Measurements from ENCODE around the gene TTC22.

DNA sequence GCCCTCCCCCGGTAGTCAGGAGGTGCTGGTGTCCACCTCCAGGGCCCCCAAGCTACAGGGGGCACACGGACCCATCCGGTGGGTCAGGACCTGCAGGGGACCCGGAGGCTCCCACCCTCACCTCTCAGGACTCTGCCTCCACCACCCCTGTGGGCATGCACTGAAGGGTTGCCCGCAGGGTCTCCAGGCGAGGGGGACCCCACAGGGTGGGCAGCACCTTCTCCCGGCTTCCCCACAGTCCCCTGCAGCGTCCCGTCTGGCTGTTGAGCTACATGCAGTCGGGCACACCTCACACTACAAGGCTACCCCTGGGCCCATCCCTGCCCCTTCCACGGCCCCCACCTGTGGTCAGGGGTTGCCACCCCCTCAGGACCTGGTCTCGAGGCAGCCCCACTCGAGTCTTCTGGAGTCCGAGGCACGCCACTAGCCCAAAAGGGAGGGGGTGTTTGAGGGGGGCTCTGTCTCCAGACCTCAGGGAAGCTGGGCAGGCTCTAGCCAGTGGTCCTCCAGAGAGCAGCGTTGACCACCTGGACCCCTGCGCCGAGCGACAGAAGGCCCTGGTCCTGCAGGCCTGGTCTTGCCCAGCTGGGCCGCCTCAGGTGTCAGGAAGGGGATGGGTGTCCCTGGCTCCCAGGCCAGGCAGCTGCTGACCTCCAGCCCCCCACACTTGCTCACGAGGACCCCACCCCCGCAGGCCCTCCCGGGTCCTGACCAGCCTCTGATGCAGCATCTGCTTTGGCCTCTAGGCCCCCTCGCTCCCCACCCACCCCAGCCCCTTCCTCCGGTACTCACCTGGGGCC lies 46.4 kb downstream of the TTC22 start:
- no peak for TF ChIP-seq POLR2A (IDR thresholded peaks at IDR 0.05; ENCODE audit: low read depth, low read length)
- no peak for TF ChIP-seq BHLHE40 (IDR thresholded peaks at IDR 0.05; ENCODE audit: low read depth, low read length)
- TF ChIP-seq, protein P1, sequence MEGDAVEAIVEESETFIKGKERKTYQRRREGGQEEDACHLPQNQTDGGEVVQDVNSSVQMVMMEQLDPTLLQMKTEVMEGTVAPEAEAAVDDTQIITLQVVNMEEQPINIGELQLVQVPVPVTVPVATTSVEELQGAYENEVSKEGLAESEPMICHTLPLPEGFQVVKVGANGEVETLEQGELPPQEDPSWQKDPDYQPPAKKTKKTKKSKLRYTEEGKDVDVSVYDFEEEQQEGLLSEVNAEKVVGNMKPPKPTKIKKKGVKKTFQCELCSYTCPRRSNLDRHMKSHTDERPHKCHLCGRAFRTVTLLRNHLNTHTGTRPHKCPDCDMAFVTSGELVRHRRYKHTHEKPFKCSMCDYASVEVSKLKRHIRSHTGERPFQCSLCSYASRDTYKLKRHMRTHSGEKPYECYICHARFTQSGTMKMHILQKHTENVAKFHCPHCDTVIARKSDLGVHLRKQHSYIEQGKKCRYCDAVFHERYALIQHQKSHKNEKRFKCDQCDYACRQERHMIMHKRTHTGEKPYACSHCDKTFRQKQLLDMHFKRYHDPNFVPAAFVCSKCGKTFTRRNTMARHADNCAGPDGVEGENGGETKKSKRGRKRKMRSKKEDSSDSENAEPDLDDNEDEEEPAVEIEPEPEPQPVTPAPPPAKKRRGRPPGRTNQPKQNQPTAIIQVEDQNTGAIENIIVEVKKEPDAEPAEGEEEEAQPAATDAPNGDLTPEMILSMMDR (conservative IDR thresholded peaks at IDR 0.05; ENCODE audit: low read depth, low read length) = no peak
- TF ChIP-seq RAD21 (IDR thresholded peaks at IDR 0.05; ENCODE audit: low read length) = no peak
- TF ChIP-seq SMC3 (IDR thresholded peaks at IDR 0.05; ENCODE audit: low read depth, low read length) = no peak
- TF ChIP-seq RFX5 (IDR thresholded peaks at IDR 0.05; ENCODE audit: low read depth, low read length) = no peak
- TF ChIP-seq ELK1 (IDR thresholded peaks at IDR 0.05; ENCODE audit: borderline replicate concordance, low read depth, low read length) = no peak
- TF ChIP-seq CEBPB (IDR thresholded peaks at IDR 0.05; ENCODE audit: low read depth, low read length) = no peak
- TF ChIP-seq, protein P2, sequence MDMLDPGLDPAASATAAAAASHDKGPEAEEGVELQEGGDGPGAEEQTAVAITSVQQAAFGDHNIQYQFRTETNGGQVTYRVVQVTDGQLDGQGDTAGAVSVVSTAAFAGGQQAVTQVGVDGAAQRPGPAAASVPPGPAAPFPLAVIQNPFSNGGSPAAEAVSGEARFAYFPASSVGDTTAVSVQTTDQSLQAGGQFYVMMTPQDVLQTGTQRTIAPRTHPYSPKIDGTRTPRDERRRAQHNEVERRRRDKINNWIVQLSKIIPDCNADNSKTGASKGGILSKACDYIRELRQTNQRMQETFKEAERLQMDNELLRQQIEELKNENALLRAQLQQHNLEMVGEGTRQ (IDR thresholded peaks at IDR 0.05; ENCODE audit: low read depth, low read length) = no peak
- TF ChIP-seq FOS (IDR thresholded peaks at IDR 0.05; ENCODE audit: low read depth, low read length) = no peak
- no peak for TF ChIP-seq MAFK (IDR thresholded peaks at IDR 0.05; ENCODE audit: low read depth, low read length)

Data from IMR-90 (cell line).